DOHH2 (cell line): ENCODE data around the gene BRK1.

Source experiments
- EZH2phosphoT487 ChIP-seq: fragments of 200-600 bp; sonication (generic); IDR thresholded peaks from 2 replicates; pipeline ENCODE4 v1.6.1; 2017; ENCODE audit warnings: borderline replicate concordance, mild to moderate bottlenecking, antibody characterized with exemption, low read length, moderate library complexity, mixed read lengths
- TF ChIP-seq, protein P1 (sequence below): fragments of 200-600 bp; sonication (generic); IDR thresholded peaks from one replicate; pipeline ENCODE4 v1.5.1; 2014; ENCODE audit warnings: antibody characterized with exemption, mild to moderate bottlenecking, low read depth, low read length; ENCODE audit not compliant: poor library complexity, severe bottlenecking

DNA sequence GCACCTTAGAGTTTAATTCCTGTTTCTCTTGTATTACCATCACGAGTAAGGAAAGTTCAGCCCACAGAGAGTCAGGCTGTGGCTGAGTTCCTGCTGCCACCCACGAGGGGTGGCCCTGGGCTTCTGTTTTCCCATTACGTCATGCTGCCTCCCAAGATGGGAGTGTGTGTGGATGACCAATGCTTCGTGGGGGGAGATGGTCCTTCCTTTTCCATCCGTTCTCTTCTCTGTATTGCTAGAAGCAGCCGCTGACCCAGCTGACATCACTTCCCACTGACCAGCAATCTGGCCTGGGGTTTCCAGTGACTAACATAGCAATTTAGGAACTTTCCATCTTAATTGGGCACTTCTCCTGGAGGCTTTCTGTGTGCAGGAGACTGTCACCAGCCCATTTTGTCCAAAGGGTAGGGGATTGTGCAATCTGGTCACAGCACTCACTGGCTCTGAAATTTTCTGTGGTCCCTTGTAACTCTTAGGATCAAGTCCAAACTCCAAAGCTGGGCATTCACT lies 58.5 kb downstream of the BRK1 start:
- TF ChIP-seq, protein P1, sequence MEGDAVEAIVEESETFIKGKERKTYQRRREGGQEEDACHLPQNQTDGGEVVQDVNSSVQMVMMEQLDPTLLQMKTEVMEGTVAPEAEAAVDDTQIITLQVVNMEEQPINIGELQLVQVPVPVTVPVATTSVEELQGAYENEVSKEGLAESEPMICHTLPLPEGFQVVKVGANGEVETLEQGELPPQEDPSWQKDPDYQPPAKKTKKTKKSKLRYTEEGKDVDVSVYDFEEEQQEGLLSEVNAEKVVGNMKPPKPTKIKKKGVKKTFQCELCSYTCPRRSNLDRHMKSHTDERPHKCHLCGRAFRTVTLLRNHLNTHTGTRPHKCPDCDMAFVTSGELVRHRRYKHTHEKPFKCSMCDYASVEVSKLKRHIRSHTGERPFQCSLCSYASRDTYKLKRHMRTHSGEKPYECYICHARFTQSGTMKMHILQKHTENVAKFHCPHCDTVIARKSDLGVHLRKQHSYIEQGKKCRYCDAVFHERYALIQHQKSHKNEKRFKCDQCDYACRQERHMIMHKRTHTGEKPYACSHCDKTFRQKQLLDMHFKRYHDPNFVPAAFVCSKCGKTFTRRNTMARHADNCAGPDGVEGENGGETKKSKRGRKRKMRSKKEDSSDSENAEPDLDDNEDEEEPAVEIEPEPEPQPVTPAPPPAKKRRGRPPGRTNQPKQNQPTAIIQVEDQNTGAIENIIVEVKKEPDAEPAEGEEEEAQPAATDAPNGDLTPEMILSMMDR = no peak
- TF ChIP-seq EZH2phosphoT487 = no peak
